Psoas muscle (tissue), 8 donors: ENCODE data around the gene CA14. TPM values are rescaled to one million over a fixed set of nuclear protein-coding genes. Genes with fewer than 3 reads are reported as not detected.

Experiments
- ATAC-seq, 4 donors: fragments of 200-7000 bp; cut with Tn5 transposase; one replicate each; pipeline ENCODE4 v1.9.1; 2020; ENCODE audit warnings: moderate library complexity in 3 of 4, mild to moderate bottlenecking in 2 of 4
- DNase-seq, 2 donors: peaks; one replicate each; pipeline ENCODE4 v3.0.0-alpha.2; 2020
- H3K27ac ChIP-seq: fragments of 200-600 bp; one replicate; pipeline ENCODE4 v1.8.0; 2022
- H3K27me3 ChIP-seq, 3 donors: fragments of 200-600 bp in 1 of 3; one replicate each; pipeline versions ENCODE4 v1.6.1 to v1.8.0; 2013 to 2022; ENCODE audit warnings: low read length in 2 of 3, mild to moderate bottlenecking in 2 of 3, moderate library complexity in 1 of 3; ENCODE audit not compliant: insufficient read depth in 3 of 3
- H3K36me3 ChIP-seq, 2 donors: fragments of 200-600 bp in 1 of 2; one replicate each; pipeline versions ENCODE4 v1.6.1 to v1.8.0; 2013 to 2022; ENCODE audit warnings: low read depth in 1 of 2, mild to moderate bottlenecking in 1 of 2, moderate library complexity in 1 of 2; ENCODE audit not compliant: insufficient read depth in 1 of 2
- H3K4me1 ChIP-seq: fragments of 200-600 bp; one replicate; pipeline ENCODE4 v1.8.0; 2022
- H3K4me3 ChIP-seq: fragments of 200-600 bp; one replicate; pipeline ENCODE4 v1.8.0; 2022; ENCODE audit warnings: mild to moderate bottlenecking
- H3K9me3 ChIP-seq: fragments of 200-600 bp; one replicate; pipeline ENCODE4 v1.8.0; 2022
- CTCF ChIP-seq: fragments of 200-600 bp; IDR thresholded peaks from one replicate; pipeline ENCODE4 v1.8.0; 2022; ENCODE audit warnings: antibody characterized with exemption
- WGBS, 3 donors: extraction: QIAGEN DNeasy Blood & Tissue Kit; methylation state at CpG; one replicate each; pipeline versions ENCODE4 v1.1.6 to v1.1.7; 2013; 5-methylcytosine and 5-hydroxymethylcytosine counted together
- intact Hi-C, 2 donors: fragments of 100-400 bp; cut with DNase I; formaldehyde crosslinking; loops; one replicate each; pipeline versions ENCODE4 v1.11.0 to v1.14.2; 2022
- polyA plus RNA-seq, 3 donors: library from polyadenylated mRNA; stranded (reverse); fragments of 200-250 nt; gene quantifications; one replicate each; pipeline ENCODE4 v1.2.3, GENCODE V29; 2013
- total RNA-seq, 4 donors: library from RNA; stranded (reverse); fragmentation: NEBNext Ultra II Directional in 2 of 4; extraction: Animal tissue kit (Norgen Biotek cat#: 25700) in 2 of 4; gene quantifications; one replicate each; pipeline versions ENCODE4 v1.2.1 to v1.2.4, GENCODE V29; 2021 to 2023
- donor health status: healthy with polysubstance abuse.
- donor health status: DM: no; HTN: no; CAD: no; lungs with moderate emphysema.
- donor health status: Bipolar disorder and iron deficiency.
- donor health status: healthy.
- donor health status: DM: yes; HTN: yes; CAD: no.
- donor health status: DM: no; HTN: no; CAD: no.
- donor health status: DM: no; HTN: no; CAD: no.
- donor health status: DM: yes; HTN: yes; CAD: no.

CA14 gene
- total and polyA plus RNA-seq, 7 donors, result 0.04 to 0.89 (median 0.48) TPM; not detected in 2

- DNase-seq, result no peak
- Histone ChIP-seq H3K27me3 (no peaks in the 10 kb centered on the region), H3K4me1 (peaks cover 11% of the 10 kb centered on the region), H3K4me3 (no peak overlapping the region), H3K36me3 (peaks cover under 1 to 13% of the 10 kb centered on the region in 2 donors), H3K27ac (peak overlapping the region; percentile 4), H3K9me3 (no peaks in the 10 kb centered on the region)
- WGBS, 3 donors, result 84 to 92% (median 87%) methylated on average over 7 of the region's 7 CpGs
- no peak for TF ChIP-seq CTCF
- ATAC-seq, result no peak
- intact Hi-C loops, result no loop called here
Observed at GRCh38 chr1:150271291-150271959, 13.9 kb downstream of the CA14 start.

DNA sequence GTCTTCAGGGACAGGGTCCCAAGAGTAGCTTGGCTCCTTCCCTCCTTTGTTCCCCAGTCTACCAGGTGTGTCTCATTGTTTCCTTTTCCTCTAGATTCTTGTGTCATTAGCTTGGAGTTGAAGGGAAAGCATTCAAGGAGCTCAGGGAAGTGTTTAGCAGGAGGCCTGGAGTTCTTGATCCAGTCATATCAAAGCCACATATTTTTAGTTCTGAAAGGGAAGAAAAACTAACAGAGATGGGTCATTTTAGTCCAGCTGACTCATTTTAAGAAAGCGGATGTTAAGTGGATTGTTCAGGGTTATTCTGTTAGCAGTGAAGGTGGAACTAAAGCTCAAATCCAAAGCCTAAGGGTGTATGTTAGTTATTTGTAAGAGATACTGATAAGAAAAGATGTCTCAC, 15.7 kb downstream of the CA14 start:
- TF ChIP-seq CTCF, result no peak
- Histone ChIP-seq H3K9me3 (no peaks in the 10 kb centered on the region), H3K27ac (peak overlapping the region; percentile 43), H3K4me3 (peak overlapping the region; percentile 44), H3K36me3 (no peaks in the 10 kb centered on the region), H3K4me1 (no peaks in the 10 kb centered on the region), H3K27me3 (no peaks in the 10 kb centered on the region)
- DNase-seq (no peak), ATAC-seq (no peak)
- WGBS, 3 donors, result 63 to 72% (median 66%) methylated on average over 1 of the region's 1 CpG
- intact Hi-C loops, result no loop called here

GRCh38 chr1:150280138-150280707, 22.6 kb downstream of the CA14 start:
- no peaks in the 10 kb centered on the region for H3K9me3 ChIP-seq
- peaks cover 3 to 11% of the 10 kb centered on the region in 2 donors for H3K36me3 ChIP-seq
- H3K4me3 ChIP-seq, result no peak overlapping the region
- no peak for TF ChIP-seq CTCF
- H3K27me3 ChIP-seq, result no peaks in the 10 kb centered on the region
- ATAC-seq (no peak), DNase-seq (no peak)
- H3K4me1 ChIP-seq, result peaks cover 15% of the 10 kb centered on the region
- WGBS, 3 donors, result 77 to 86% (median 79%) methylated on average over 6 of the region's 6 CpGs
- H3K27ac ChIP-seq, result peak overlapping the region; percentile 94
- intact Hi-C loops, result loop anchor here (1.0 to 5.0 kb wide), 2 partner anchors 25 to 43 kb away; partner anchors contain the start of gene ANP32E (in 1 of the 2)

DNA sequence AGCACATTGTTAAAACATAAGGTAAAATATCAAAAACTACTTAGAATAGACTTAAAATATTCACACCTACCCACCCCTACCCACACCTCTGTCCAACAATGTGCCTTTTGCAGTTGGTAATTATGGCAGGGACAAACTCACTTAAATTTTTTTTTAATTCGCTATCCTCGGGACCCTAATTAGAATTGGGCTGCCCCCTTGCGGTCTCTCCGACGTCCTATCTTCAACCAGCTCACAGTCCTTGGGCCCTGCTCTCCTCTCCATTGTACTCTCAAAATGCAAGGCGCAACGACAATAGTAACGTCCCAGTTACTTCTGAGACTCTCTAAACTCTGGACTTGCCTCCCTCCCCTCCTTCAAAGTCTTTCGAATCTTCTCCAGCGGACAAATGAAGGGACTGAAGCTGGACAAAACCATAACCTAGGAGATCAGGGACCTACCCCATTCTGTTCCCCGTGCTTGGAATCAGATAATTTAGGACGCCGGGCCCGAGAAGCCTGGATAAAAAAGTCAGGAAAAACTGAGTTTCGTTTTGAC, 23.7 kb downstream of the CA14 start:
- intact Hi-C loops, result loop anchor here in 1 of 2 donors (1.0 to 5.0 kb wide), 2 partner anchors 26 to 44 kb away; partner anchors contain the start of gene ANP32E
- 2 to 3% (median 2%) methylated on average over 15 of the region's 15 CpGs for WGBS, 3 donors
- Histone ChIP-seq H3K27me3 (no peaks in the 10 kb centered on the region), H3K9me3 (no peaks in the 10 kb centered on the region), H3K36me3 (peaks cover 3 to 22% of the 10 kb centered on the region in 2 donors), H3K4me3 (peak overlapping the region; percentile 80), H3K4me1 (peaks cover 15% of the 10 kb centered on the region), H3K27ac (peak overlapping the region; percentile 94)
- DNase-seq (peak; percentile 70 to 85), ATAC-seq (peak; percentile 47 to 70 (median 66))
- TF ChIP-seq CTCF, result peak; percentile 77
